ENCODE results near the gene PRKN.

The PRKN gene

DNA sequence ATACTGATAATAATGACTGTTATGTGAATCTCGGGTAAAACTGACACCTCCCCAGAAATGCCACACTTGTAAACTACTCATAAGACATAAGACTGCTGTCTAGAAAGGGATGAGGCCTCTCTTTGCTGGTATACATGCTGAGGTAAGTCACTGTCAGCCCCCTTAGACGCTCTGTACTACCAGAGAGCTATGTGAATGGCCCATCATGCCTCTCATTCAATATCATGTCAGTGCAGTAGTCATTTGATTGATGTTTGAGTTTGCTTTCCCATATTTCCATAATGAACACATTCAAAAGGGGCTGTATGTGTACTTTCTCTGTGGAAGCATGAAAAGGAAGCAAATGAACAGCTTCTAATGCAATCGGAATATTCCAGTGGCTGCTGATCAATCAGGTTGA is 1334.3 kb downstream of the PRKN start:
- no peak for DNase-seq

DNA sequence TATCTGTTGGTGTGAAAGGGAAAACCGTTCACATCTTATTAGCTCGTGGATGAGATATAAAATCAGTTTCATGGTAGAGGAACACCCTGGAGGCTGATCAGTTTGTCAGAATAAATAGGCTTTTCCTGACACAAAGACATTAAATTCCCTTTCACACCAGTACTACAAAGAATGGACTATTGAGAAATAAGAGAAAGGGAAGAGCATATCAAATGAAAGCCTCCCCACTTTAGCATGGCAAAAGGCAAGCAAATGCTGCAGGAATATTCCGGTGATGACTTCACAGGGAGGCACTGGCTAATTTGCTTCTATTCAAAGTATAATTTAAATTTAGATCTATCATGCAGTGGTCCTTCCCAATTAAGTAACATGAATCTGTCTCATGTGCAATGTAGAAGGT is 1337.8 kb downstream of the PRKN start:
- no peak for DNase-seq

DNA sequence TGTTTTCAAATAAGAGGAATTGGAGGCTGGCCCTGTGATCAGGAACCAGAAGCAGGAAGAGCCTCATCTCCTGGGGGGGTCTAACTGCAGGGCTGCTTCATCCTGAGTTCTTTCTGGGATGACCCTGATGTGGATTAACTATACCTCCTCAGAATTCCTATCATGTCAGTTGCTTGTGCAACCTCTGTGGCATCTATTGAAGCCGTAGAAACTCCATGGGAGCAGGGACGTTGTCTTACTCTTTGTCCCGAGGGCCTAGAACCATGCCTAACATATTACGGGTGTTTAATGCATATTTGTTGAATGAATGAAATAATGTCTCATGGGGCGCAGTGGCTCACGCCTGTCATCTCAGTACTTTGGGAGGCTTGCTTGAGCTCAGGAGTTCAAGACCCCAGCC is 1343.6 kb downstream of the PRKN start:
- DNase-seq, result no peak

DNA sequence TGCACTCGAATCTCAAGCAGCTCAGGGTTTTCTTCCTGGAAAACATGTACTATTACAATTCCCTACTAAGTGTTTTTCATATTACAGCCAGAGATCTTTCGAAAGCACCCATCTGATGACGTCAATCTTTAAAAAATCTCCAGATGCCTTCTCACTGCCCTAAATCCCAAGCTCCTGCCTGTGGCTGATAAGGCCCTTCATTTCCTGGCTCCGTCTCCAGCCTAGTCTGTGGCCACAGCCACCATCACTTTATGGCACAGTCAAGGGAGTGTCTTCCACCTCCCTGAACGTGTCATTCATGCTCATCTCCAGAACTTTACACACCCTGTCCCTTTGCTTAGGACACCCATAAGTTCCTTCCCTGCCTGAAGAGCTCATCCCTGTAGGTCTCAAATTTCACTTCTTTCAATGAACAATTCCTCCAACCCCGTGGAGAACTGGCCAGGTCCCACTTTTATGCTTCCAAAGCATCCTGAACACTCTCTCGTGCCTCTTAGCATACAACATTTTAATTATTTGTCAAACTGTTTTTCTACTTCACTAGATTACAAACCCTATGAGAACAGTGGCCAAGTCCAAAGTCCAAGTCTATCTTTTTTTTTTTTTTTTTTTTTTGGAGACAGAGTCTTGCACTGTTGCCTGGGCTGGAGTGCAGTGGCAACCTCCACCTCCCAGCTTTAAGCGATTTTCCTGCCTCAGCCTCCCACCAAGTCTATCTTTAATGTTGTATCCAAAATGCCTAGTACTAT is 1347.6 kb downstream of the PRKN start:
- DNase-seq, result no peak

DNA sequence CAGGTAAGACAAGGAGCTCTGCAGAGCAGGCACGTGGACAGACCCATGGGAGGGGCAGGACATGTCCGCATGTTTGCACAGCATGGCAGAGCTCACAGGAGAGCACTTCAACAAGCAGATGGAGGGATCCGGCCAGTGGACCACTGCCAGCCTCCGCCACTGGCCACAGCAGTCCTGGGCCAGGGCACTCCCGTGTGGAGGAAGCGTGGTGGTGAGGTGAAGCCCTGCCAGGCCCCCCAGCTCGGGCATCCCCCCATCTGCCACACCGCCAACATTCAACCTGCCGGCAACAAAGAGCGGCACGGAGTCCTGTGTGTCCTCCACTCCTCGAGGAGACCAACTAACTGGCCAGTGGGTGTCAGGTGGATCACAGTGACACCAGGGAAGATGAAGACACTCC is 1349.5 kb downstream of the PRKN start:
- DNase-seq, result no peak

DNA sequence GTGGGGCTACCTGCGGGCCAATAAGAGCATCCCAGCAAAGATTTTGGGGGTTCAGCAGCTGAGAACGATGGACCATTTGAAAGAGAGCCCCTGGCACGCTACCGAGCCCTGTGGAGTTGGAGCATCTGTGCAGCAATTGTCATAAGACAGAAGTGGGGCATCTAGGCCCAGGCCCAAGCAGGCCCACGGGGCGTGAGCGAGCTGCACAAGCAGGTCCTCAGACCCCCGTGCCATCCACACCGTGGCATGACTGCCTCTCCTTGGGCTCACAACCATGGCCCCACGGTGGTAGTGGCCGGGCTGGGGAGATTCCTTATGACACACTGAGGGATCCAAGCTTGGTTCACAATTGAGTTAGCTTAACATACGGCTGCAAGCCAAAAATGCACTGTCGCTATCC is 1350.5 kb downstream of the PRKN start:
- no peak for DNase-seq

DNA sequence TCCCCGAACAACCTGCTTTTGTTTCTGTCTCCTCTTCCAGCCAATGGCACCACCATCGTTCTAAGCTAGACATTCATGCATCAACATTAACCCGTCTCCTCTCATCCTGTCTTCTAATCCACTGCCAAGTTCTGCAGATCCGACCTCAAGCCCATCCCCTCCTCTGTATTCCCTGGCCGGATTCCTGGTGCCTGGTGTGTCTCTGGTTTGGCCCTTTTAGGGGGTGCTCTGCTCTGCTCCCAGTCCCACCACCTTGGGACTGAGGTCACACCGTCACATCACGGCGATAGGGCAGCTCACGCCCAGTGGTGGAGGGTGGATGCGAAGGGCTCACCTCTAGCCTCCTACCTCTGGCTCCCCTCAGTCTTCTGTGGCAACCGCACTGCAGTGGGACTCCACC is 1351.2 kb downstream of the PRKN start:
- DNase-seq, result no peak

DNA sequence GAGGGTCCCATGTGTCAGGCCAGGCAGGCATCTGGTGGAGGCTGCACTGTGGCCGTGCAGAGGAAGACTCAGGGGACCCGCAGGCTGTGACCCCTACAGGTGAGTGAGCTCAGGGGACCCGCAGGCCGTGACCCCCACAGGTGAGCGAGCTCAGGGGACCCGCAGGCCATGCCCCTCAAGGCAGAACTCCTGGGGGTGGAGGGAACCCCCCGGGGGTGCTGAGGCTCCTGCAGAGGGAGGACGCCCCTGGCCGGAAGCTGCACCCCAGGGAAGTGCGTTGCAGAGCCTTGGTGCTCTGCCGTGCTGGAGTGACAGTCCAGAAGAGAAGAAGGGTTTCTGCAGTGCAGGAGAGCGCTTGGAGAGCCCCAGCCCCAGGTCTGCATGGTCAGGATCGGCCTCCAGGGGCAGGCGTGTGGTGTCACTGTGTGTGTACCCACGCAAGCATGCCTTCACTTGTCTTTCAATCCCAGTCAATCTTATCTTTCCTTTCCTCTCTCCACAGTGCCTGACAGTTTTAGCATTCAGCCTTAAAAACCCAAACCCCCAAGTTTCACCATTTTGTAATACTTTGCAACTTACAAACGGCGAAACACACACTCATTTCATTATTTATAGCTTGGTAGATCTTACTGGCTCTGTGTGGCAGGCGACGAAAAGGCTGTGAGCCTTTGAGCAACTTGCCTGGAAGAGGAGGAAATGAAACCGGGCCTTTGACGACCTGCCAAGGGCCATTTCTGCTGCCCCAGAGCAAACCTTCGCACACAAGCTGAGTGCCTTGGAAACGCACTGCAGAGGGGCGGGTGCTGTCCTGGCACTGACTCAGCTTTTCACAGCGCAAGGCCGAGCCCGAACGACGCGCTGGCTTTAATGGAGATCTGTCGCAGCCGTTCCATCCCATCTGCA is 1352.3 kb downstream of the PRKN start:
- peak; percentile 95 for DNase-seq

DNA sequence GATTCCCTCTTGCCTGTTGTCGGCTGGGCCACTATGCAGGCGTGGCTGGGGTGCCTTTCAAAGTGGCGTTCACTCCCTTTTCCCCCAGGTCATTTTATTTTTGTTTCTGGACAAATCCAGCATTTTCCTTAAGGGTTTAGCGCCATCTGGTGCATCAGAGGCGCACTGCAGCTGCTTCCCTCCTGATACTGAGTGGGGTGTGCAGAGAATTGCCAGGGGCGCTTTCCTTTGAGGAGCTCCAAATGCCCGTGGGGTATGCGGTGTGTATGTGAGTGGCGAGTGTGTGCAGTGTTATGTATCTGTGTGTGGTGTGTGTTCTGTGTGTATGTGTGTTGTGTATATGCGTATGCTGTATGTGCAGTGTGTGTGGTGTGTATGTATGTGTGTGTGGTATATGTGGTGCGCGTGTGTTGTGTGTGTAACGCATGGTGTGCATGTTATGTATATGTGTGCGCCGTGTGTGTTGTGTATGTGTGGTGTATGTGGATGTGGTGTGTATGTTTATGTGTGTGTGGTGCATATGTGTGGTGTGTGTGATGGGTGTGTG is 1353.6 kb downstream of the PRKN start:
- DNase-seq, result peak; percentile 75

DNA sequence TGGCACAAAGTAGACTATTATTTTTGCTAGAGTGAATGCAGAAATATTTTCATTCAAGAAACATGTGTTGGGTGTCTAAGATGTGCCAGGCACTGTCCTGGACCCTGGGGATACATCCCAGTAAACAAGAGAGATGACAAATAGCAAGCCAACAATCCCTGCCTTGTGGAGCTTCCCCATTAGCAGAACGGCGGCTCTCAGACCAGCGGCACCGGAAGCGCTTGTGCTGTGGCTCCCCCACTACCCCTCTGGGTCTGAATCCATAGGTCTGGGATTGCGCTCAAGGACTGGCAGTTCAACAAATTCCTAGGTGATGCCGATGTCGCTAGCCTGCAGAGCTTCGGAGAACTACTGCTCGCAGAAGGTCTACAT is 1355.2 kb downstream of the PRKN start:
- no peak for DNase-seq

DNA sequence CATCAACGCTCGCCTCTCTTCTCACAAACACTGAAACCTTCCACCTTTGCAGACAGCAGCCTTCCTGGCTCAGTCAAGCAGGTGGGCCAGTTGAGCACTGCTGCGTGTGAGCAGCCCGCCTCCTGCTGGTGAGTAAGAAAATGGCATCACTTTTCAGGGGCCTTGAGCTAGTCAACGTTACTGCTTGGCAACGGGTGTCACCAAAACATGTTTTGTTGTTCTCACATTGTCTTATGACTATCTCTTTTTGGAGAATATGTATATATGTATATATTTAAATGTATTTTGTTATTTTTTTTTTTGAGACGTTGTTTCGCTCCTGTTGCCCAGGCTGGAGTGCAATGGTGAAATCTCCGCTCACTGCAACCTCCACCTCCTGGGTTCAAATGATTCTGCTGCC is 1356.7 kb downstream of the PRKN start:
- DNase-seq, result peak; percentile 76

DNA sequence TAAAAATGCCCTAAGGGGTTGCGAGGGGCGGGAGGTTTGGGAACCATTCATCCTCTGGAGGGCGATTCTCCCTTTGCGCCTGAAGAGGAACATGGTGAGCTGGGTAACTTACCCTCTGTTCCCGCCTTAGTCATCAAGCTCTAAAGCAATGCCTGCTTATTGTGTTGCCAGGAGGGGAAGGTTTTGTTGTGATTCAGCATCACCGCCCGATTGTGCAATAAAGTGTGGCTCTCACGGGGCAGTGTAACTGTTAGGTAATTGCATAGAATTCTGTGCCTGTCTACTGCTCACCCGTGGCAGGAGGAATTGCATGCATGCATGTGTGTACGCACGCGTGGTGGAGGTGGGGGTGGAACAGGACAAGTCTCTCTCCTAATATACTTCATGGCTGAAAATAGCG is 1358.2 kb downstream of the PRKN start:
- no peak for DNase-seq

DNA sequence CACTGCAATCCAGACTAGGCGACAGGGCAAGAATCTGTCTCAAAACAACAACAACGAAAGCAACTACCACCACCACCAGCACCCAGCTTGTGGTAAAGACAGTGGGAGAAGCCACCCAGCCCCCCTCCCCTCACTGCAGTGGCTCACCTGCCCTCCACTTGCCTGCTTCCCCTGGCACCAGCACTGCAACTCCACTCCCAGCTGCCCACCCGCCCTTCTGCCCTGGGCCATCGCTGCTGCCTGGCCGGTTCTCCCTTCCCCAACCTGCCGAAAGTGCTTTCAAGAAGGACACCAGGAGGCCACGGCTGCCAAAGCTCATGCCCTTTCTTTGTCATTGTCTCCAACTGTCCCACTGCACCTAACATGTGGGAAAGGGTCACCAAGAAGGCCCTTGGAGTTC is 1359.1 kb downstream of the PRKN start:
- DNase-seq, result no peak

DNA sequence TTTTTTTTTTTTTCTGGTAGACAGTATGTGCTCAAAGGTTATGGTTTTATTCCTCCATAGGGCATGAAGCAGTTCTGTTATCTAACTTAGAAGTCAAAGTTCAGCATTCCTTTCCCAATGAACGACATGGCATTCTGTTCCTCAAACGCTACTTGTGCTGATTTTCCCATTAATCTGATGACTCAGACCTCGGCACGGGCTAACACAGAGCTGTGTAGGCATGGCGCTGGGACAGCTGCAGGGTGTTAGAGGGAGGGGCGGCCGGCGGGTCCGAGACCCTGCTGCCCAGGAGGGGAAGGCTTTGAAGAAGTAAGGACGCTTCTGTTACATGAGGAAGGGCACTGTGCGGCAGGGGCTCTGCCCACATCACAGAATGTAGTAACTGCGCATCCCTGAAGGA is 1360.1 kb downstream of the PRKN start:
- DNase-seq, result no peak

DNA sequence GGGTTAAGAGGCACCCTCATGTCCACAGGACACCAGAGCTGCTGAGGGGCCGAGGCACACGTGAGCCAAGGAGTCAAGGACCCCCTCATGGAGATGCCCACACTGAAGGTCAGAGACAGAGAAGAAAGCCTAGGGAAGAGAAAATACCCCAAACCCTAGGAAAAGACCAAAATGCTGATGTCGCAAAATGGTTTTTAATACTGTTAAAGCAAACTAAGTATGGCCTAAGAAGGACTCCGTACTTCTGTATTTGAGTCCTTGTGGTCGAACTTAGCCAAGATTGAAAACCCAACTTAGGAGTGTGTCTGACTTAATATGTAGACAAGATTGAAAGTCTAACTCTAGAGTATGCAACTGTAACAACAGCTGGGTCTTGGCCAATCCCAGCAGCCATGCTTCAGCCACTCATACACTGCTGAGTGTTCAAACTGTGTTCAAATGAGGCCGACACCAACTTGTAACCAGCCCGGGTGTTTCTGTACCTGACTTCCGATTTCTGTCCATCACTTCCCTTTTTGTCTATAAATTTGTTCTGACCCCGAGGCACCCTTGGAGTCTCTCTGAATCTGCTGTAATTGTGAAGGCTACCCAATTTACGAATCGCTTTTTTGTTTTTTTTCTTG is 1361.2 kb downstream of the PRKN start:
- DNase-seq, result peak; percentile 41

DNA sequence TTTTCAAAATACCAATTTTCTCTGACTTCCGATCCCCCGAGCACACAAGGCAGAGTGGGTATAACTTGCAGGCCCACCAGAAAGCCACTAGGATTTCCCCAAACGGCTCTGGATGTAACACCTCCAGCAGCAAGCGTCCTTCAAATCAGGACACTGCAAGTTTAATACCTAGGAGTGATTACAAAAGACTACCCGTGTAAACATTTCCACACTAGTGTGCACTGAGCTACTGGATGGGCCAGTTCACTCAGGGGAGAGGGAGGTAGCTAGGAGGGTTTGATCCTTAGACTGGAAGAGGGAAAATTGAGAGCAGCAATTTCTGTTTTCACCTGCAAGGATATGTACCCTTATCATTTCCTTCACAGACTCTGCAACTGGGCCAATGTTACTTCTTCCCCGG is 1361.9 kb downstream of the PRKN start:
- DNase-seq, result no peak

DNA sequence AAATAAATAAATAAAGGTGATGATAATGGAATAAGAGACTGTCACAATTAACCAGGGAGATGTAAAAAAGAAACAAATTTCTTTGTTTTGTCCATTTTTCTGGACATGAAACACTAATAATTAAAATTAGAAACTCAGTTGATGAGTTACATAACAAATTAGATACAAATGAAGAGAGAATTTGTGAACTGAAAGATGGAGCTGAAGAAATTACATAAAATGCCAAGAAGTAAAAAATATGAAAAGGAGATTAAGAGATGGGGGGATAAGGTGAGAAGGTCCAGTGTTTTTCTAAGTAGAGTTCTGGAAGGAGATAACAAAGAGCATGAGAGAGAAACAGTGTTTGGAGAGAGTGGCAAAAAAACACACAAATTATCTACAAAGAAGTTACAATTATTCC is 1364.3 kb downstream of the PRKN start:
- DNase-seq, result no peak

DNA sequence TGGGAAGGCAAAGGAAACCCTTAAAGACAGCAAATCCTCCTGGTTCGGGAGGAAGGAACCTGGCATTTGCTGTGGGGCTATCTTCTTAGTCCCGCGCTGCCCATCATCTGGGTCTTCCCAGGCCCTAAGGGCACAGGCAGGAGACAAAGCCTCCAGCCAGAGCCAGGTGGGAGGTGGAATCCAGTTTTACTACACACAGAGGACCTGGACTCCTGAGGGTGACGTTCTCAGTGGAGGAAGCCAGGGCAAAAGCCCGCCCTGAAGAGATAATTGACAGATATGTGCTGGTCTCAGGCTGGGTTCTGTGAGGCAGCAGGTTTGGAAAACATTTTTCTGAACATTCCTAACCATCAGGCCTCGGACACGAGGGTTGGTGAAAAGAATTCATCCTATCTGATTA is 1365.3 kb downstream of the PRKN start:
- DNase-seq, result no peak

DNA sequence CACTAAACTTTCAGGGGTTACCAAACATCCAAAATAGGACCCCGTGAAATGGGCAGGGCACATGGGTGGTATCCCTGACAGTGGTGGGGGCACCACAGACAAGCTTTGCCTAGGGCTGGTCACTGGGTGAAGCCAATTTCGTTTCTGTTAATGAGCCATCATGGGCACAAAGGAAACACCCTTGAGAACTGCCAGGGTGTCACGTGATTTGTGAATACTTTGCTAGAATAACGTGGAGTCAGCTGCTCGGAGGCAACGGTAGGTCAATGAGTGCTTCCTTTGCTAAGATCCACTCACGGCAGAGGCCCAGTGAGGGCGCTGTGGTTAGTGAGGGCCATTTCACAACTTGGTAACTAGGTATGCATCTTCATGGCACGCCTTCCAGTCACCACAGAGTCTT is 1366.0 kb downstream of the PRKN start:
- DNase-seq, result no peak

DNA sequence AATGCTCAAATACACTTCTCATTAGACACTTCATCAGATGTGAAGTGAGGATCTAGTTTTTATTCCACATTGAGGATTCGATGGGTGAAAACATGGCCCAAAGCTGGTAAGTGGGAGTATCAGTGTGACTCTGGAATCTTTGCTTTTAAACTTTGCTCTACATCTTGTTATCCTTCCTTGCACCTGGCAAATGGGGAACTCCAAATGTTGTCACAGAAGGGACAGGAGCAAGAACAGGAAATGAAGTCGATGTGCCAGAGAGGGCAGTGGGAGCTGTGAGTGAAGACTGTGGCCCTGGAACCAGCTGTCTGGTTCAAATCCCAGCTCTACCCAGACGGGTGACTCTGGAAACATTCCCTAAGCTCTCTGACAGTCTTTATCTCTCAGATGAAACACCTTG is 1367.0 kb downstream of the PRKN start:
- no peak for DNase-seq

DNA sequence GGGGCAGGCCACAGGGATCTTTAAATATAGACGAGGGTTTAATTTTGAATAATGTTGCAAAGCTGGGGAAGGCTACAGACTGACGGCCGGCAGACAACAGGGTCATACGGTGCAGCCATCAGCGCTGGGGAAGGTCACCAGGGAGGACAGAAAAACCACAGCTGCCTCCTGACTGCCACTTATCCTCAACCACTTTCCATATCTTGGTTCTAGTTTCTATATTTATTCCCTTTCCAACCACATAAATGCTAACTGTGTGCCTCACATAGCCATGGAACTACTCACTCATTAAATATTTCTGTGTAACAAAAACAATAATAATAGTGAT is 1368.0 kb downstream of the PRKN start:
- DNase-seq, result no peak

DNA sequence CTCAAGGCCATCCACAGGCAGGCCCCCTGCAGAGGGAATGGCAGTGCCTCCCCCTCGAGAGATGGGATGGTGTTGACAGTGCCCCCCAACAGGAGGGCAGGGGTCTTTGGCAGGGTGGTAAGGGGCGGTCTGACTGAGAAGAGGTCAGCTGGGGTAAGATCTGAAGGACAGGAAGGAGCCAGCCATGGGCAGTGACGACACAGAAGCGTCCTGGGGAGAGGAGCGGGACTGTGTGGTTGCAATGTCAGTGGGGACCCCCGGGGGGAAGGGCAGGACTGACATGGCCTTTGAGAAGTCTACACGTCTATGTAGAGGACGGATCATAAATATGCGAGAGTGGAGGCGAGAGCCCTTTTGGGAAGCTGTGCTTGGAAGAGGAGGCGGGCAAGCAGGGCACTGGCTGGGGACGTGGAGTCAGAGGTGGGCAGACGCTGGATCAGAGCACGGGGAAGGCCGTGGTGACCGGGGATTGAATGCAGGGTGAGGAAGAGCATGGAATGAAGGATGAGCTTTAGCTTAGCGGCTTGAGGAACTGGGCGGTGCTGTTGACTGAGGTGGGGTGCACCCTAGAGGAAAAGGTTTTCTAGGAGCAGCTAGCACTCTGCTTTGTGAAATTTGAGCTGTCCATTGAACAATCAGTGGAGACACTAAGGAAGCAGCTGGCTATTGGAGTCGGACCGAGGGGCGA is 1371.3 kb downstream of the PRKN start:
- no peak for DNase-seq

DNA sequence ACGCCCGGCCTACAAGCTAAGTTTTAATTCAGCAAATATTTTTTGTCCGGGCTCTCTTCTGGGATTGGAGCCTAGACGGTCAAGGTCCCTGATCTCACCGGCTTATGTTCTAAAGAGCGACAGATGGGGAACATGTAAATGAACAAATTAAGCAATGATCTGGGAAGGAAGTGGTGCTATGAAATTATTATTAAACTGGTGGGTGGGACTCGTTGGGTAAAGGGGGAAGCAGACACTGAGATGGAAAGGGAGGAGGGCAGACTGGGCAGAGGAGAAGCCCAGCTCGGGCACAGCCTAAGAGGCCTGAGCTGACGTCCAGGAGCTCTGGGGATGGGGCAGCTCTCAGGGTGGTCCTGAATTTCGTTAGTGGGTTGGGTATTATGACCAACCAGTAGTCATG is 1371.9 kb downstream of the PRKN start:
- no peak for DNase-seq

Data from RPMI8226 (cell line).